ENCODE measurements around the gene CYB561D1.

- TF ChIP-seq CTCF (IDR thresholded peaks at IDR 0.05) (peak; percentile 60 to 85 (median 73)), POLR2A (IDR thresholded peaks at IDR 0.05) (no peak)
These were observed 3.6 kb upstream of the CYB561D1 start for GRCh38 chr1:109490029-109490933.
